SKM-1 treated with dmso at 0.1 percent for 144 hours (cell line): ENCODE results near the gene PILRB.

Experiments used
- DNase-seq: peaks from one replicate; lab custom pipeline; 2025; ENCODE audit not compliant: unreplicated experiment; lab: John Stamatoyannopoulos, UW

The PILRB gene

DNA sequence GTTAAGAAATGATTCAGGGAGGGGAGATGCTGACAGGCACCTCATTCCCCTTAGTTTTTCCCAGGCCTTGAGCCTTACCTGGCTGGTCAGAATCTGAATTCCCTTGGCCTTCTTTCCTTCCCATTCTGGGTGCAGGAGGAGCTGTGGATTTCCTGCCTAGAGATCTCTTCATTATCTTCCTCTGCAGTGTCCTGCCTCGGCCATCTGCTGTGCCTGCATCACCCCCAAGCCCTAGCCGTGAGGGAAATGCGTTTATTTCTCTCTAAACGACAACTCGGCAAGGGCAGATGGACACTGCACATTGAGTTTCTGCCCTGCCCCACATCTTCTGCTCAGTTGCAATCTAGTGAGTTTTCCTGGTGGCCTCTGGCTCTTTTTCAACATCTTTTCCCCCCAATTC lies 43.9 kb downstream of the PILRB start:
- DNase-seq, result no peak

DNA sequence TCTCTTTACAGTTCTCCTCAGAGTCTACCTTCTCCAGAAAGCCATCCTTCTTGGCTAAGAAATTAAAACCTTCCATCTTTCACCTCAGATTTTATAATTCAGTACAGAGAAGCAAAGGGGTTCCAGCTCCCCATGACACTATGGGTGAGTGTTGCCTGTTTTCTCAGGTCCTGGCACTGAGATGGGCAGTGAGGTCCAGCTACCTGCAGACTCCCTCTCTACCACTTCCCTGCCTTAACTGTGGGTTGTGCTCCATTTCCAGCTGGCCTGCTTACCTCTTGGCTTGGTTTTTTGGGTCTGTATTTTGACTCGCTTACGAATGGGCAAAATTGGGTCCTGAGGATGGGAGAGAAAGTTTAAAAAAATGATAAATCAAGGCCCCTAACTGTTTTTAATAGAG lies 44.3 kb downstream of the PILRB start:
- DNase-seq, result no peak

DNA sequence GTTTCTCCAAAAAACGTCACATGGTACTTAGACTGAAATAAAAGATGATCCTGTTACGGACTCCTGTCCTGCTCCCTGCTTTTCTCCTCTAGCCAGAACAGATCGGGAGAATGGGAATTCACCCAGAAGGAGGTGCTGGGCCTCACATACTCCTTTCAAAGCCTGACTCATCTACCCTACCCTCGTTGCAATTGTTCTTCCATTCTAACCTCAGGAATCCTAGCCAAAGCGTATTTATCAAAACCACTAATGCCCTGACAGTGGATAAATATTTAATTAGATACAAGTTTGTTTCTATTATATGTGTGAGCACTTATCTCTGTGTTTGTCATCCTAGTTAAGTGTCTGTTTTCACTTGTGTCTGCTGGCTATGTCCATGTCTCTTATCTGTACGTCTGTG lies 48.9 kb downstream of the PILRB start:
- no peak for DNase-seq

DNA sequence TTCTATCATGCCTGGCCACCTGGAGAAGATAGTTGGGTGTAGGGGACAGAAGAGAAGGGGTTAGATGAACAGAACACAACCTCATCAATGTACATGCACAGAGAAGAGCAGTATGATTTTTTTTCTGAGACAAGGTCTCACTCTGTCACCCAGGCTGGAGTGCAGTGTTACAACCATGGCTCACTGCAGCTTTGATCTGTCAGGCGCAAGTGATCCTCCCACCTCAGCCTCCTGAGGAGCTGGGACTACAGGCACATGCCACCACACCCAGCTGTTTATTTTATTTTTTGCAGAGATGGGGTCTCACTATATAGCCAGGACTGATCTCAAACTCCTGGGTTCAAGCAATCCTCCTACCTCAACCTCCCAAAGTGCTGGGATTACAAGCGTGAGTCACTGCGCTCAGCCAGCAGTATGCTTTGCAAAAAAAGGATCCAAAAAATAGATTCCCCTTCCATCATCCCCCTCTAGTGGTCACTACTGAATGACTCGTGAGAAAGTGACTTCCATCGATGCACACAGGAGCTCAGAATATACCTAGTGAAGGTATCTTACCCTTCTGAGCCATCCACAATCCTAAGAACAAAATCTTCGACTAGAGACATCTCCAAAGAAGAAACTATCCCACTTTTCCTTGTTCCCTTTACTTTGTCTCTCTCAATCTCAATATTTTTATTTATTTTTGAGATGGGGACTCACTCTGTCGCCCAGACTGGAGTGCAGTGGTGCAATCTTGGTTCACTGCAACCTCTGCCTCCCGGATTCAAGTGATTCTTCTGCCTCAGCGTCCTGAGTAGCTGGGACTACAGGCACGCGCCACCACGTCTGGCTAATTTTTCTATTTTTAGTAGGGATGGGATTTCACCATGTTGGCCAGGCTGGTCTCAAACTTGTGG lies 49.6 kb downstream of the PILRB start:
- DNase-seq, result peak; percentile 42

DNA sequence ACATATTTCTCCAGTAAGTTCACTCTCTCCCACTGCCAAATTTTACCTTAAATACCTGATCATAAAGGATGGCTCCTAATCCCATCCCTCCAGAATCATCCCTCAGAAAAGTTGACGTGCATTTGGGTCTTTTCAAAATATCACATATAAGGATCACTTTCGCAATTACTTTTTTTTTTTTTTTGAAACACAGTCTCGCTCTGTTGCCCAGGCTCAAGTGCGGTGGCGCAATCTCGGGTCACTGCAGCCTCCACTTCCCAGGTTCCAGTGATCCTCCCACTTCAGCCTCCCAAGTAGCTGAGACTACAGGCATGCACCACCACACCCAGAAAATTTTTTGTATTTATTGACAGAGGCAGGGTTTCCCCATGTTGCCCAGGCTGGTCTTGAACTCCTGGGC lies 53.2 kb downstream of the PILRB start:
- DNase-seq, result no peak

DNA sequence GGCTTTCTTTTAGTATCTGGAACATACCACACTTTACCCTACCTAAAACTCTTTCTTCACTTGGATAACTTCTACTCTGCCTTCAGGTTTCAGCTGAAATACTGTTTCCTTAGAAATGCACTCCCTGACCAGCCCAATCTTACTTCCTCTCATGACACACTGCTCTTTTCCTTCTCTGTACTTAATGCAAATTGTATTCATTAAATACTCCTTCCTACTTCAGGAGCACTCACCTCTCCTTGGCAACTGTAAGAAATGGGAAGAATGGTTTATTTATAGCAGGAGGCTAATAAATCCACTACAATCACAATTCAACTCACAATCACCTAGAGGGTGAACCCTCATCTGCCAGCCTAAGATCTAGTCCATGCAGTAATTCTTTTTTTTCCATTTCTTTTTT lies 55.4 kb downstream of the PILRB start:
- peak; percentile 42 for DNase-seq

DNA sequence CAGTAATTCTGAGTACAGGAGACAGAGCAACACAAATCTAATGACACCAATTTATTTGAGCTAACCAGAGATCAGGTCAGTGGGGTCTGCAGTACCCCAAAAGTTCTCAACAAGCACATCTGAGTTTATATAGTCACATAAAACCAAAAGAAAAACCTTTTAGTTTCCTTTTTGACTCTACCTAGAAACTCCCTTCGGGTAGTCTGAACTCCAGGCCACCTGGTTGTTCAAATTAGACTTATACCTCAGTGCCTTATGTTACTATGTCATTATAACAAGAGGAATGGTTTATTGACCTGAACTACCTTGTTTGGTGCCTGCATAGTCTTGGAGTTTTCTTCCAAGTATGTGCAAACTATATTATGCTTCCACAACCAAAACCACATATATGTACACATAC lies 56.0 kb downstream of the PILRB start:
- DNase-seq, result no peak

DNA sequence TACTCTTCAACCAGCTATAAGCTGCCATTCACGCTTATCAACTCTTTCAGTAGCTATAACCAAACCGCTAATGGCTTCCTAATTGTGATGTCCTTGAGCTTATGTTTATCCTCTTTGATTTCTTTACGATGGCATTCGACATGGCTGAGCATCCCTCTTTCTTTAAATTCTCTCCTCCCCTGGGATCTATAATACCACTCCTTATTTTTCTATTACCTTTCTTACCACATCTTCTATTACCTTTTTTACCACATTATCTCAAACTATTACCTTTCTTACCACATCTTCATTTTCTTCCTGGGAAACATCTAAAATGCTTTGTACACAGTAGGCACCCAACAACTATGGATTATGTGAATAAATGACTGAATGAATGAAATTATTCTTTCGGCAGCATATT lies 57.5 kb downstream of the PILRB start:
- no peak for DNase-seq
